Activated naive CD4-positive, alpha-beta T cell treated with anti-CD3 and anti-CD28 coated beads for 36 hours (primary cell): Measurements from ENCODE around the gene FLOT1. TPM values are rescaled to one million over a fixed set of nuclear protein-coding genes. Genes with fewer than 3 reads are reported as not detected.

Experiments
- CTCF ChIA-PET: fragments of 350-600 bp; sonication (Branson Sonifier 250); formaldehyde crosslinking; loops from one replicate; lab custom pipeline; 2021; ENCODE audit warnings: antibody characterized with exemption; lab: Charles Lee
- DNase-seq: peaks from one replicate; pipeline ENCODE4 v3.0.0-alpha.2; 2020
- H3K27ac Mint-ChIP-seq: one replicate; pipeline ENCODE4 v1.8.0; 2021; ENCODE audit warnings: mild to moderate bottlenecking, mixed read lengths
- H3K27me3 Mint-ChIP-seq: one replicate; pipeline ENCODE4 v1.8.0; 2021; ENCODE audit warnings: low read depth, mixed read lengths
- H3K36me3 Mint-ChIP-seq: one replicate; pipeline ENCODE4 v1.8.0; 2021; ENCODE audit warnings: low read depth, mixed read lengths
- H3K4me1 Mint-ChIP-seq: one replicate; pipeline ENCODE4 v1.8.0; 2021; ENCODE audit warnings: low read depth, mixed read lengths
- H3K4me3 Mint-ChIP-seq: one replicate; pipeline ENCODE4 v1.8.0; 2021; ENCODE audit warnings: mild to moderate bottlenecking, moderate library complexity, mixed read lengths
- H3K9me3 Mint-ChIP-seq: one replicate; pipeline ENCODE4 v1.8.0; 2021; ENCODE audit warnings: mixed read lengths
- intact Hi-C: fragments of 100-400 bp; cut with micrococcal nuclease; formaldehyde crosslinking; loops from one replicate; pipeline ENCODE4 v1.15.1; 2023
- total RNA-seq, 2 experiments: library from RNA; stranded (reverse); gene quantifications; one replicate each; pipeline ENCODE4 v1.2.3, GENCODE V29; 2021

The FLOT1 gene
- total RNA-seq, 2 experiments from 2014 or later = 162 to 173 TPM

- Mint-ChIP-seq H3K9me3 (no peaks in the 10 kb centered on the region), H3K27me3 (no peaks in the 10 kb centered on the region)
- CTCF ChIA-PET = interaction anchor here (0.6 kb wide), 1 partner anchor 48 kb away, joined by 3 read pairs; no protein-coding TSS in a partner anchor
Observed at GRCh38 chr6:30752157-30752927, 9.9 kb upstream of the FLOT1 start.

GRCh38 chr6:30750379-30750668 is 7.8 kb upstream of the FLOT1 start:
- H3K9me3 Mint-ChIP-seq = no peaks in the 10 kb centered on the region
- peaks cover 22% of the 10 kb centered on the region for H3K4me1 Mint-ChIP-seq
- H3K36me3 Mint-ChIP-seq = no peaks in the 10 kb centered on the region
- intact Hi-C loops = no loop called here
- H3K4me3 Mint-ChIP-seq = no peak overlapping the region
- CTCF ChIA-PET = interaction anchor here (0.7 to 1.3 kb wide), 3 partner anchors 43 to 79 kb away, joined by 3 to 7 read pairs (median 4); no protein-coding TSS in a partner anchor
- DNase-seq = no peak
- no peaks in the 10 kb centered on the region for H3K27me3 Mint-ChIP-seq
- H3K27ac Mint-ChIP-seq = no peak overlapping the region

More at GRCh38 chr6:30752157-30752927, 9.9 kb upstream of the FLOT1 start:
- no peak for DNase-seq
- intact Hi-C loops = no loop called here
- Mint-ChIP-seq H3K4me1 (peaks cover 17% of the 10 kb centered on the region), H3K27ac (no peak overlapping the region), H3K36me3 (no peaks in the 10 kb centered on the region), H3K4me3 (no peak overlapping the region)

- CTCF ChIA-PET = interaction anchor here (0.7 to 0.8 kb wide), 2 partner anchors 44 to 72 kb away, joined by 4 to 7 read pairs; no protein-coding TSS in a partner anchor
- H3K27me3 Mint-ChIP-seq = no peaks in the 10 kb centered on the region
- H3K4me1 Mint-ChIP-seq = peaks cover 27% of the 10 kb centered on the region
- no peaks in the 10 kb centered on the region for H3K9me3 Mint-ChIP-seq
- no peaks in the 10 kb centered on the region for H3K36me3 Mint-ChIP-seq
- intact Hi-C loops = no loop called here
- no peak overlapping the region for H3K4me3 Mint-ChIP-seq
- H3K27ac Mint-ChIP-seq = no peak overlapping the region
- DNase-seq = no peak
Observed at GRCh38 chr6:30749554-30750378, 7.3 kb upstream of the FLOT1 start.

GRCh38 chr6:30748851-30749540 is 6.5 kb upstream of the FLOT1 start:
- Mint-ChIP-seq H3K36me3 (peaks cover 1% of the 10 kb centered on the region), H3K27me3 (no peaks in the 10 kb centered on the region), H3K4me1 (peaks cover 30% of the 10 kb centered on the region), H3K9me3 (no peaks in the 10 kb centered on the region), H3K4me3 (no peak overlapping the region), H3K27ac (no peak overlapping the region)
- CTCF ChIA-PET = no interaction called here
- DNase-seq = no peak
- intact Hi-C loops = no loop called here

- Mint-ChIP-seq H3K27me3 (no peaks in the 10 kb centered on the region), H3K27ac (no peak overlapping the region), H3K4me1 (peaks cover 30% of the 10 kb centered on the region), H3K4me3 (no peak overlapping the region), H3K36me3 (peaks cover 10% of the 10 kb centered on the region), H3K9me3 (no peaks in the 10 kb centered on the region)
- CTCF ChIA-PET = interaction anchor here (1.2 to 1.4 kb wide), 2 partner anchors 62 to 80 kb away, joined by 3 to 4 read pairs; no protein-coding TSS in a partner anchor
- intact Hi-C loops = no loop called here
- DNase-seq = no peak
Observed at GRCh38 chr6:30747902-30748769, 5.6 kb upstream of the FLOT1 start.

- Mint-ChIP-seq H3K27ac (no peak overlapping the region), H3K4me3 (no peak overlapping the region), H3K36me3 (peaks cover 13% of the 10 kb centered on the region), H3K27me3 (no peaks in the 10 kb centered on the region), H3K4me1 (peaks cover 26% of the 10 kb centered on the region), H3K9me3 (no peaks in the 10 kb centered on the region)
- CTCF ChIA-PET = interaction anchor here (1.0 to 1.4 kb wide), 5 partner anchors 11 to 81 kb away, joined by 3 to 4 read pairs (median 3); no protein-coding TSS in a partner anchor
- DNase-seq = no peak
- intact Hi-C loops = no loop called here
Observed at GRCh38 chr6:30747300-30747687, 4.8 kb upstream of the FLOT1 start.

- peak within 1 kb of the TSS; percentile 96 for H3K27ac Mint-ChIP-seq
- H3K27me3 Mint-ChIP-seq = no peaks in the 10 kb centered on the region
- H3K4me1 Mint-ChIP-seq = peaks cover 55% of the 10 kb centered on the region
- H3K36me3 Mint-ChIP-seq = peaks cover 42% of the 10 kb centered on the region
- CTCF ChIA-PET = interaction anchor here (0.7 to 4.0 kb wide), 11 partner anchors 22 to 169 kb away, joined by 3 to 23 read pairs (median 3); no protein-coding TSS in a partner anchor
- intact Hi-C loops = loop anchor here (1.0 to 5.0 kb wide), 9 partner anchors 9 to 343 kb away; partner anchors contain the start of genes MRPS18B and PPP1R10
- H3K9me3 Mint-ChIP-seq = no peaks in the 10 kb centered on the region
- peak; percentile 90 for DNase-seq
- H3K4me3 Mint-ChIP-seq = peak within 1 kb of the TSS; percentile 94
Observed at GRCh38 chr6:30744054-30744805, 1.7 kb upstream of the FLOT1 start, which contains the start of gene IER3. Gene IER3, minus strand, starts transcription at chr6:30744547. Its CDS starts 29 bp downstream, at chr6:30744518.

GRCh38 chr6:30743099-30744053 is 889 bp upstream of the FLOT1 start:
- Mint-ChIP-seq H3K4me1 (peaks cover 60% of the 10 kb centered on the region), H3K9me3 (no peaks in the 10 kb centered on the region), H3K36me3 (peaks cover 51% of the 10 kb centered on the region), H3K4me3 (peak overlapping the region; percentile 94), H3K27me3 (no peaks in the 10 kb centered on the region), H3K27ac (peak overlapping the region; percentile 96)
- intact Hi-C loops = loop anchor here (1.0 to 5.0 kb wide), 11 partner anchors 8 to 344 kb away; partner anchors contain the start of genes MRPS18B and PPP1R10
- CTCF ChIA-PET = interaction anchor here (0.5 to 4.0 kb wide), 10 partner anchors 23 to 340 kb away, joined by 3 to 23 read pairs (median 4); no protein-coding TSS in a partner anchor
- DNase-seq = peak; percentile 74

- CTCF ChIA-PET = interaction anchor here (0.8 to 4.0 kb wide), 7 partner anchors 11 to 137 kb away, joined by 3 to 23 read pairs (median 5); partner anchors contain the start of gene TUBB
- peaks cover 64% of the 10 kb centered on the region for H3K4me1 Mint-ChIP-seq
- H3K27me3 Mint-ChIP-seq = no peaks in the 10 kb centered on the region
- peaks cover 63% of the 10 kb centered on the region for H3K36me3 Mint-ChIP-seq
- peak overlapping the region; percentile 94 for H3K4me3 Mint-ChIP-seq
- H3K27ac Mint-ChIP-seq = peak overlapping the region; percentile 96
- intact Hi-C loops = loop anchor here (2.0 to 5.0 kb wide), 4 partner anchors 40 to 345 kb away; partner anchors contain the start of genes MRPS18B and PPP1R10
- H3K9me3 Mint-ChIP-seq = peaks cover 2% of the 10 kb centered on the region
- DNase-seq = peak; percentile 65
Observed at GRCh38 chr6:30741789-30742315, 635 bp downstream of the FLOT1 start.
